ENCODE results near the gene ATP6V1E1.
A peak's percentile ranks its signal among the peaks of the same experiment; 100 is the strongest.
"Not testable (repeated sequence)": the region's sequence is repeated elsewhere in the genome, so short reads cannot be mapped to it uniquely, and the experiment has no call there.

Gene ATP6V1E1

DNA sequence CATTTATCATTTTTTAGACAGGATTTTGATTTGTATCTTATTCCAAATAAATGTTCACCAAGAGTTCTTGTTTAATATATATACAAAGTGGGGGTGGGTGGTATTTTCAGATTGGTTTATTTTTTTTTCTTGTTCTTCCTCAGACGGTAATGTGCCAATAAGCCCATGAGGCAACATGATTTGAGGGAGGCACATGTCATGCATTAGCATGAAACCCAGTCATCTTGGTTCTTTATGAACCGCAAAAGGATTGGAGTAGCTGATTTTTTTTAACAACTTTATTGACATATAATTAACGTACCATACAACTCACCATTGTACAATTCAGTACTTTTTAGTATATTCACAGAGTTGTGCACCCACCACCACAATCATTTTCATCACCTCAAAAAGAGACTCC is 12.7 kb upstream of the ATP6V1E1 start:
- DNase-seq (ENCODE audit: extremely low read depth, low read depth): no peak
- H3K4me3 ChIP-seq (replicated peaks; ENCODE audit: low read depth, low read length): no peak overlapping the region
- TF ChIP-seq, protein P1, sequence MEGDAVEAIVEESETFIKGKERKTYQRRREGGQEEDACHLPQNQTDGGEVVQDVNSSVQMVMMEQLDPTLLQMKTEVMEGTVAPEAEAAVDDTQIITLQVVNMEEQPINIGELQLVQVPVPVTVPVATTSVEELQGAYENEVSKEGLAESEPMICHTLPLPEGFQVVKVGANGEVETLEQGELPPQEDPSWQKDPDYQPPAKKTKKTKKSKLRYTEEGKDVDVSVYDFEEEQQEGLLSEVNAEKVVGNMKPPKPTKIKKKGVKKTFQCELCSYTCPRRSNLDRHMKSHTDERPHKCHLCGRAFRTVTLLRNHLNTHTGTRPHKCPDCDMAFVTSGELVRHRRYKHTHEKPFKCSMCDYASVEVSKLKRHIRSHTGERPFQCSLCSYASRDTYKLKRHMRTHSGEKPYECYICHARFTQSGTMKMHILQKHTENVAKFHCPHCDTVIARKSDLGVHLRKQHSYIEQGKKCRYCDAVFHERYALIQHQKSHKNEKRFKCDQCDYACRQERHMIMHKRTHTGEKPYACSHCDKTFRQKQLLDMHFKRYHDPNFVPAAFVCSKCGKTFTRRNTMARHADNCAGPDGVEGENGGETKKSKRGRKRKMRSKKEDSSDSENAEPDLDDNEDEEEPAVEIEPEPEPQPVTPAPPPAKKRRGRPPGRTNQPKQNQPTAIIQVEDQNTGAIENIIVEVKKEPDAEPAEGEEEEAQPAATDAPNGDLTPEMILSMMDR (IDR thresholded peaks at IDR 0.05; ENCODE audit: low read depth, low read length, missing control alignments): no peak

DNA sequence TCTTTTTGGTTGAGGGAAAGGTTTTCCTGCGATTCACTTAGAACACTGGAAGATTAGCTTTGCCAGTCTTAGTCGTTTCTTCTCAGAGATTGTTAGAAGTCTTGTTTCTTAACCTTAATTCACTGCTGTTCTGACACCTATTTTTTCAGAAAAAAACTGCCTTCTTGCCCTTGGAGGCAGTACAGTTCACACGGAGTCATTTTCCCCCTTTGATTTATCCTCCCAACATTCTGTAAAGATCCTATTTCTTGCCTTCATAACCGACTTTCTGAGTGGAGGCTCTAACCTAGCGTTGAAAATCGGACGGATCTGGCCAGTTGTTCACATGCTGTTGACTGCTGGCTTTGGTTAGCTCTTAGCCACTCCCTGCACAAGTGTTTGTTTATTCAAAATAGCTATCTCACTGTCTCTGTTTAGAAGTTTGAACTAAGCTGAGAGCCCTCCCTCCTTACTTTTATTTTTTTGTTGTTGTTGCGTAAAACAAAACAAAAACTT is 10.7 kb upstream of the ATP6V1E1 start:
- no peak for DNase-seq (ENCODE audit: extremely low read depth, low read depth)
- H3K4me3 ChIP-seq (replicated peaks; ENCODE audit: low read depth, low read length): peak overlapping the region; percentile 68
- TF ChIP-seq, protein P1 (IDR thresholded peaks at IDR 0.05; ENCODE audit: low read depth, low read length, missing control alignments): no peak

DNA sequence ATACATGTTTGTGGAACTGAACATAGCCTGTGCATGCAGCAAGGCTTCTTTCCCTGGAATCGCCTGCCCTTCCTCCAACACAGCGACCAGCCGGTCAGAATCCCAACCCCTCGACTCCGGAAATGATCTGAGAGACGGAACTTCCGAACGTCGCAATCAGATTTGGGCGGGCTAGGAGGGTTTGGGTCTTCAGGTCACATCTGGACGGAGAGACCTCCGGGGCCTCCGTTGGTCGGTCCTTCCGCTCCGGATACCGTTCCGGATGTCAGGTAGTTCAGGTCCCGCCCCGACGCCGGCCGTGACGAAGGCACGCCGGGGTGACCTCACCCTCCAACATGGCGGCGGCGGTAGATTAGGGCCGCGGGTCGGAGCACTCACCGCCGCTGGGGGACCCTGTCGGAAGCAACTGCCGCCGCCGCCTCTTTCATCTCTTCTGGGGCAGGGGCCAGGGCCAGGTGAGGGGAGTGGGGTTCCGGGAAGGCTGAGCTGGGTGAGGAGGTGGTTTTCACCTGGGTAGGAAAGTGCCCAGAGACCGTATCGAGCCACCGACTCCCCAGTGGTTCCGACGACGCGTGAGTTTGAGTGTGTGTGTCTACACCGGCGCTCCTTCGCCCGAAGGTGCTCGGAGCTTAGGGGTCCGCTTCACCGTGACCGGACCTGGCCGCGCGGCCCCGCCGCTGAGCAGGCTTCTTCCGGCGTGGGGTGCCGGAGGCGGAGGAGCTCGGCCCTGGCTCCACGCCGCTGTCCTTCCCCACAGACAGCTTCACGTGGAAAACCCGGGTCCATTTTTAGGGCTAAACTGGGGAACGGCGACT is 10.1 kb upstream of the ATP6V1E1 start, which contains the start of gene BCL2L13:
Gene BCL2L13 (plus strand): TSS at position 326 of the 815 bp plus-strand sequence. CDS start 16,955 bp downstream, outside the sequence.
- TF ChIP-seq, protein P1 (IDR thresholded peaks at IDR 0.05; ENCODE audit: low read depth, low read length, missing control alignments): no peak
- H3K4me3 ChIP-seq (replicated peaks; ENCODE audit: low read depth, low read length): peak within 1 kb of the TSS; percentile 68
- DNase-seq (ENCODE audit: extremely low read depth, low read depth): peak; percentile 91

DNA sequence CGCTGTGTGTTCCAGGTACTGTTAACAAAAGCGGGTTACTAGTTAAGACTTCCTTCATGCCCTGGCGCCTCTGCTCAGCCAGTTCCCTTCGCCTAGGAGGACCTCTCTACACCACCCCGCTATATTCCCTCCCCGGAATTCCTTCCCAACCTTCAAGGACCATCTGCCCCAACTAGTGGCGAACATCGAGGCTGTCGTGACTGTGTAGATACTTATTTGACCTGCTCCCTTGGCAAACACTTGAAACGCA is 9.6 kb upstream of the ATP6V1E1 start:
- DNase-seq (ENCODE audit: extremely low read depth, low read depth): peak; percentile 51
- peak overlapping the region; percentile 68 for H3K4me3 ChIP-seq (replicated peaks; ENCODE audit: low read depth, low read length)
- TF ChIP-seq, protein P1 (IDR thresholded peaks at IDR 0.05; ENCODE audit: low read depth, low read length, missing control alignments): no peak

DNA sequence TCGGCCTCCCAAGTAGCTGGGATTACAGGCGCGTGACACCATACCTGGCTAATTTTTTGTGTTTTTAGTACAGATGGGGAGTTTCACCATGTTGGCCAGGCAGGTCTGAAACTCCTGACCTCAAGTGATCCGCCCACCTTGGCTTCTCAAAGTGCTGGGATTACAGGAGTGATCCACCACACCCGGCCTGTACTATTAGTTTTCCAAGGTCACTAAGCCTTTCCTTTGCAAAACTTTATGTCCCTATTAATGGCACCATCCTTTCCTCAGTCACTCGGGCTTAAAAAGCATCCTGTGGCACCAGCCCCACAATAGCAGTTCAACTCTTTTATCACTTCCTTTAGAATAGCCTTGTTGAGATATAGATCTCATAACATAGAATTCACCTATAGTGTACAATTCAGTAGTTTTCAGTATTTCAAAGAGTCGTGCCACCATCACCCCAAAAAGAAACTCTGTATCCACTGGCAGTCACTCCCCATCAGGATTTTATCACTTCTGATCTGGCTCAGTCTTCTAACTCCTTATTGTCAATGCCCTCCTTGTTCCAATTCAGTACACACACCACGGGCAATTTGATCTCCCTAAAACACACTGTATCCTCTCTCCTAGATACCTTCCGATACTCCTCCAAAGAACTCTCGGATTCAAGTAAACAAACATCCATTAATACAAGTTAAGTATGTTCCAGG is 9.1 kb upstream of the ATP6V1E1 start:
- TF ChIP-seq, protein P1 (IDR thresholded peaks at IDR 0.05; ENCODE audit: low read depth, low read length, missing control alignments): no peak
- peak overlapping the region; percentile 68 for H3K4me3 ChIP-seq (replicated peaks; ENCODE audit: low read depth, low read length)
- DNase-seq (ENCODE audit: extremely low read depth, low read depth): no peak

DNA sequence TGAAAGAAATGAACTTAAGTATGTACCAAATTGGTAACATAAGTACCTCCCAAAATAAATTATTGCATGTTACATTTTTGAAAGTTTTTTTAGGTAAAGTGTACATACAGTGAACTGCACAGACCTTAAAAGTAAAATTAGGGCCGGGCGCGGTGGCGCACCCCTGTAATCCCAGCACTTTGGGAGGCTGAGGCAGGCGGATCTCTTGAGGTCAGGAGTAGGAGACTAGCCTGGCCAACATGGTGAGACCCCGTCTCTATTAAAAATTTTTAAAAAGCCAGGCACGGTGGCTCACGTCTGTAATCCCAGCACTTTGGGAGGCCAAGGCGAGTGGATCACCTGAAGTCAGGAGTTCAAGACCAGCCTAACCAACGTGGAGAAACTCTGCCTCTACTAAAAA is 8.3 kb upstream of the ATP6V1E1 start:
- H3K4me3 ChIP-seq (replicated peaks; ENCODE audit: low read depth, low read length); DNase-seq (ENCODE audit: extremely low read depth, low read depth): not testable (repeated sequence)

DNA sequence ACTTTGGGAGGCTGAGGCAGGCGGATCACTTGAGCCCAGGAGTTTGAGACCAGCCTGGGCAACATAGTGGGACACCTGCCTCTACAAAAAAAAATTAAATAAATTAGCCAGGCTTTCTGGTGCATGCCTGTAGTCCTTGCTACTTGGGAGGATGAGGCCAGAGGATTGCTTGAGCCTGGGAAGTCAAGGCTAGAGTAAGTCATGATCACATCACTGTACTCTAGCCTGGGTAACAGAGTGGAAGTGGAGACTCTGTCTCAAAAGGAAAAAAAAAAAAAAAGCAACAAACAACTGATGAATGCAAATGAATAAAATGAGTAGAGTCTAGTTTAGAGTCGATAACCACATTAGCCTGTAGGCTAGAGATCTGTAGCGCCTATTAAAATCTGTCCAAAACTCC is 6.1 kb upstream of the ATP6V1E1 start:
- no peak overlapping the region for H3K4me3 ChIP-seq (replicated peaks; ENCODE audit: low read depth, low read length)
- TF ChIP-seq, protein P1 (IDR thresholded peaks at IDR 0.05; ENCODE audit: low read depth, low read length, missing control alignments): no peak
- DNase-seq (ENCODE audit: extremely low read depth, low read depth): no peak
